NOMO-1 (cell line): Measurements from ENCODE around the gene PDIA5.

Source experiments
- DNase-seq, 2 experiments: peaks; one replicate each; lab custom pipeline; 2025; ENCODE audit not compliant: unreplicated experiment in 2 of 2; lab: John Stamatoyannopoulos, UW

Gene PDIA5

GRCh38 chr3:123088387-123088786 lies 21.6 kb downstream of the PDIA5 start:
- no peak for DNase-seq

GRCh38 chr3:123089611-123090331 lies 22.9 kb downstream of the PDIA5 start:
- no peak for DNase-seq

GRCh38 chr3:123090728-123091531 lies 24.1 kb downstream of the PDIA5 start:
- DNase-seq = no peak

- no peak for DNase-seq
These were observed 25.4 kb downstream of the PDIA5 start for GRCh38 chr3:123092243-123092642.

GRCh38 chr3:123093696-123094095 lies 26.9 kb downstream of the PDIA5 start:
- no peak for DNase-seq

- no peak for DNase-seq
These were observed 27.9 kb downstream of the PDIA5 start for GRCh38 chr3:123094516-123095313.

- DNase-seq = no peak
These were observed 29.3 kb downstream of the PDIA5 start for GRCh38 chr3:123096126-123096525.

- no peak for DNase-seq
These were observed 29.9 kb downstream of the PDIA5 start for GRCh38 chr3:123096731-123097130.

- no peak for DNase-seq
These were observed 31.9 kb downstream of the PDIA5 start for GRCh38 chr3:123098426-123099330.

- no peak for DNase-seq
These were observed 32.7 kb downstream of the PDIA5 start for GRCh38 chr3:123099331-123100192.

- no peak for DNase-seq
These were observed 33.5 kb downstream of the PDIA5 start for GRCh38 chr3:123100193-123100776.

GRCh38 chr3:123102249-123102648 lies 35.4 kb downstream of the PDIA5 start:
- no peak for DNase-seq

- no peak for DNase-seq
These were observed 36.0 kb downstream of the PDIA5 start for GRCh38 chr3:123102826-123103225.

GRCh38 chr3:123104550-123104949 lies 37.7 kb downstream of the PDIA5 start:
- no peak for DNase-seq

- no peak for DNase-seq
These were observed 38.7 kb downstream of the PDIA5 start for GRCh38 chr3:123105201-123106189.

GRCh38 chr3:123110282-123110975 lies 43.6 kb downstream of the PDIA5 start:
- DNase-seq = no peak

GRCh38 chr3:123110976-123111615 lies 44.3 kb downstream of the PDIA5 start:
- DNase-seq = no peak
